Hematopoietic multipotent progenitor cell treated with erythropoietin and hydrocortisone succinate and interleukin-3 and kit ligand, for 15 days (in vitro differentiated cells): ENCODE results near the gene SMAD7.

Experiments
- DNase-seq: peaks from one replicate; pipeline ENCODE4 v3.0.0-alpha.2; 2015; ENCODE audit warnings: low spot score

SMAD7 gene

GRCh38 chr18:48944634-48945033 is 6.1 kb downstream of the SMAD7 start:
- no peak for DNase-seq

- DNase-seq, result no peak
Observed at GRCh38 chr18:48943736-48944527, 6.8 kb downstream of the SMAD7 start.

GRCh38 chr18:48943333-48943732 is 7.4 kb downstream of the SMAD7 start:
- DNase-seq, result no peak

GRCh38 chr18:48942554-48943261 is 8.1 kb downstream of the SMAD7 start:
- DNase-seq, result no peak

- no peak for DNase-seq
Observed at GRCh38 chr18:48942086-48942485, 8.7 kb downstream of the SMAD7 start.

GRCh38 chr18:48941672-48942071 is 9.1 kb downstream of the SMAD7 start:
- DNase-seq, result no peak

- DNase-seq, result no peak
Observed at GRCh38 chr18:48940854-48941611, 9.7 kb downstream of the SMAD7 start.

- no peak for DNase-seq
Observed at GRCh38 chr18:48939205-48940097, 11.3 kb downstream of the SMAD7 start.

GRCh38 chr18:48938827-48939204 is 11.9 kb downstream of the SMAD7 start:
- no peak for DNase-seq

GRCh38 chr18:48937869-48938750 is 12.7 kb downstream of the SMAD7 start:
- DNase-seq, result no peak

GRCh38 chr18:48935433-48935774 is 15.4 kb downstream of the SMAD7 start:
- no peak for DNase-seq

- no peak for DNase-seq
Observed at GRCh38 chr18:48934723-48935432, 15.9 kb downstream of the SMAD7 start.

- DNase-seq, result no peak
Observed at GRCh38 chr18:48934415-48934722, 16.4 kb downstream of the SMAD7 start.

- no peak for DNase-seq
Observed at GRCh38 chr18:48933578-48934414, 17.0 kb downstream of the SMAD7 start.

GRCh38 chr18:48932822-48933510 is 17.8 kb downstream of the SMAD7 start:
- DNase-seq, result no peak

- DNase-seq, result no peak
Observed at GRCh38 chr18:48932462-48932818, 18.3 kb downstream of the SMAD7 start.

GRCh38 chr18:48931680-48932461 is 18.9 kb downstream of the SMAD7 start:
- DNase-seq, result no peak

GRCh38 chr18:48930926-48931325 is 19.8 kb downstream of the SMAD7 start:
- DNase-seq, result no peak
